Trophoblast cell (in vitro differentiated cells and primary cell): Measurements from ENCODE around the gene SERTAD3.

Source experiments
- DNase-seq, 2 donors: peaks; one replicate each; pipeline ENCODE4 v3.0.0-alpha.2; 2016
- H2AFZ ChIP-seq: 2 replicates; pipeline ENCODE4 v1.6.1; 2013; ENCODE audit warnings: low read length, moderate library complexity, mild to moderate bottlenecking; ENCODE audit not compliant: insufficient read depth, poor library complexity
- H2AK5ac ChIP-seq: 2 replicates; pipeline ENCODE4 v1.6.1; 2013; ENCODE audit warnings: mild to moderate bottlenecking, low read length
- H2BK120ac ChIP-seq: 2 replicates; pipeline ENCODE4 v1.6.1; 2013; ENCODE audit warnings: low read length, mild to moderate bottlenecking, moderate library complexity; ENCODE audit not compliant: insufficient read depth, poor library complexity
- H2BK12ac ChIP-seq: 2 replicates; pipeline ENCODE4 v1.6.1; 2013; ENCODE audit warnings: mild to moderate bottlenecking, low read length, moderate library complexity
- H2BK5ac ChIP-seq: 2 replicates; pipeline ENCODE4 v1.6.1; 2013; ENCODE audit warnings: low read length, low read depth, moderate library complexity, mild to moderate bottlenecking; ENCODE audit not compliant: poor library complexity
- H3K14ac ChIP-seq: 2 replicates; pipeline ENCODE4 v1.6.1; 2013; ENCODE audit warnings: mild to moderate bottlenecking, low read length
- H3K18ac ChIP-seq: 2 replicates; pipeline ENCODE4 v1.6.1; 2013; ENCODE audit warnings: mild to moderate bottlenecking, low read length
- H3K23ac ChIP-seq: 2 replicates; pipeline ENCODE4 v1.6.1; 2013; ENCODE audit warnings: low read length
- H3K27ac ChIP-seq: 2 replicates; pipeline ENCODE4 v1.5.1; 2013; ENCODE audit warnings: low read depth, mild to moderate bottlenecking, inconsistent platforms, low read length, moderate library complexity
- H3K27me3 ChIP-seq: 2 replicates; pipeline ENCODE4 v1.6.1; 2013; ENCODE audit warnings: inconsistent platforms, mild to moderate bottlenecking, low read length, moderate library complexity; ENCODE audit not compliant: insufficient read depth
- H3K36me3 ChIP-seq, 2 experiments: 1 replicate in 1 of 2; 2 replicates in 1 of 2; pipeline ENCODE4 v1.6.1; 2013; ENCODE audit warnings: low read length in 2 of 2, mild to moderate bottlenecking in 2 of 2, moderate library complexity in 1 of 2; ENCODE audit not compliant: insufficient read depth in 2 of 2, control insufficient read depth in 1 of 2
- H3K4ac ChIP-seq: 2 replicates; pipeline ENCODE4 v1.6.1; 2013; ENCODE audit warnings: low read depth, mild to moderate bottlenecking, low read length, moderate library complexity
- H3K4me1 ChIP-seq, 2 experiments: 1 replicate in 1 of 2; 2 replicates in 1 of 2; pipeline ENCODE4 v1.6.1; 2013; ENCODE audit warnings: low read length in 2 of 2, mild to moderate bottlenecking in 2 of 2, moderate library complexity in 1 of 2; ENCODE audit not compliant: insufficient read depth in 2 of 2, control insufficient read depth in 1 of 2
- H3K4me2 ChIP-seq: 2 replicates; pipeline ENCODE4 v1.6.1; 2013; ENCODE audit warnings: inconsistent platforms, mild to moderate bottlenecking, low read length, moderate library complexity
- H3K4me3 ChIP-seq: 2 replicates; pipeline ENCODE4 v1.5.1; 2013; ENCODE audit warnings: mild to moderate bottlenecking, low read depth, low read length, inconsistent platforms
- H3K79me1 ChIP-seq: one replicate; pipeline ENCODE4 v1.6.1; 2013; ENCODE audit warnings: low read length
- H3K79me2 ChIP-seq: 2 replicates; pipeline ENCODE4 v1.6.1; 2013; ENCODE audit warnings: low read length, mild to moderate bottlenecking; ENCODE audit not compliant: control insufficient read depth, insufficient read depth, poor library complexity
- H3K9ac ChIP-seq: 2 replicates; pipeline ENCODE4 v1.6.1; 2013; ENCODE audit warnings: mild to moderate bottlenecking, low read length
- H3K9me3 ChIP-seq: 2 replicates; pipeline ENCODE4 v1.6.1; 2013; ENCODE audit warnings: low read depth, mild to moderate bottlenecking, control low read depth, inconsistent platforms, low read length; ENCODE audit not compliant: insufficient read depth
- H4K12ac ChIP-seq: 2 replicates; pipeline ENCODE4 v1.6.1; 2013; ENCODE audit warnings: low read depth, mild to moderate bottlenecking, low read length, moderate library complexity
- H4K8ac ChIP-seq: 2 replicates; pipeline ENCODE4 v1.6.1; 2013; ENCODE audit warnings: low read depth, mild to moderate bottlenecking, low read length, moderate library complexity
- H4K91ac ChIP-seq: one replicate; pipeline ENCODE4 v1.6.1; 2013; ENCODE audit warnings: low read depth, mild to moderate bottlenecking, low read length, moderate library complexity
- WGBS: extraction: QIAGEN DNeasy Blood & Tissue Kit; methylation state at CpG from one replicate; pipeline ENCODE4 v1.1.7; 2013; ENCODE audit warnings: missing lambda C conversion rate; ENCODE audit not compliant: insufficient read length, insufficient coverage; ENCODE audit errors: extremely low coverage; 5-methylcytosine and 5-hydroxymethylcytosine counted together

SERTAD3 gene

GRCh38 chr19:40423938-40424337 is 20.2 kb downstream of the SERTAD3 start:
- Histone ChIP-seq H3K14ac (no peak overlapping the region), H3K9me3 (no peaks in the 10 kb centered on the region), H2BK12ac (no peak overlapping the region), H4K91ac (no peak overlapping the region), H2BK5ac (no peak overlapping the region), H2BK120ac (no peak overlapping the region), H3K4me2 (no peak overlapping the region), H3K9ac (no peak overlapping the region), H3K36me3 (peaks cover 10% of the 10 kb centered on the region in 2 experiments), H3K79me2 (peaks cover 15% of the 10 kb centered on the region), H4K8ac (no peak overlapping the region), H3K27me3 (no peaks in the 10 kb centered on the region), H3K79me1 (peaks cover 19% of the 10 kb centered on the region), H3K4me1 (peaks cover 5 to 10% of the 10 kb centered on the region in 2 experiments), H3K23ac (no peak overlapping the region), H2AK5ac (no peak overlapping the region), H3K4ac (peak overlapping the region; percentile 59), H4K12ac (no peak overlapping the region), H2AFZ (no peak overlapping the region), H3K4me3 (no peak overlapping the region), H3K27ac (no peak overlapping the region), H3K18ac (no peak overlapping the region)
- WGBS = no CpG with 5 or more reads among the region's 6 CpGs
- DNase-seq = no peak

- Histone ChIP-seq H2BK12ac (no peak overlapping the region), H2AK5ac (no peak overlapping the region), H2BK120ac (no peak overlapping the region), H2AFZ (no peak overlapping the region), H2BK5ac (no peak overlapping the region), H3K18ac (peak overlapping the region; percentile 5), H3K79me2 (peaks cover 15% of the 10 kb centered on the region), H4K91ac (no peak overlapping the region), H3K79me1 (peaks cover 19% of the 10 kb centered on the region), H3K4me2 (no peak overlapping the region), H3K4ac (peak overlapping the region; percentile 24), H4K12ac (no peak overlapping the region), H4K8ac (no peak overlapping the region), H3K4me3 (no peak overlapping the region), H3K4me1 (peaks cover 5 to 10% of the 10 kb centered on the region in 2 experiments), H3K9me3 (no peaks in the 10 kb centered on the region), H3K14ac (no peak overlapping the region), H3K27me3 (no peaks in the 10 kb centered on the region), H3K36me3 (peaks cover 10% of the 10 kb centered on the region in 2 experiments), H3K9ac (no peak overlapping the region), H3K23ac (no peak overlapping the region), H3K27ac (no peak overlapping the region)
- WGBS = no CpG with 5 or more reads among the region's 31 CpGs
- DNase-seq = no peak
Observed at GRCh38 chr19:40422748-40423566, 21.2 kb downstream of the SERTAD3 start.

- Histone ChIP-seq H3K4me2 (no peak overlapping the region), H2AFZ (no peak overlapping the region), H3K27ac (peak overlapping the region; percentile 97), H2AK5ac (no peak overlapping the region), H3K9me3 (no peaks in the 10 kb centered on the region), H3K4me1 (peaks cover 5 to 11% of the 10 kb centered on the region in 2 experiments), H3K18ac (no peak overlapping the region), H3K23ac (no peak overlapping the region), H3K79me1 (peaks cover 22% of the 10 kb centered on the region), H4K12ac (no peak overlapping the region), H3K4me3 (no peak overlapping the region), H3K9ac (no peak overlapping the region), H3K27me3 (no peaks in the 10 kb centered on the region), H3K79me2 (peaks cover 15% of the 10 kb centered on the region), H3K36me3 (peaks cover 10% of the 10 kb centered on the region in 2 experiments), H2BK5ac (no peak overlapping the region), H2BK12ac (no peak overlapping the region), H4K91ac (no peak overlapping the region), H3K14ac (no peak overlapping the region), H3K4ac (peak overlapping the region; percentile 3), H4K8ac (no peak overlapping the region), H2BK120ac (no peak overlapping the region)
- DNase-seq = no peak
- no CpG with 5 or more reads among the region's 16 CpGs for WGBS
Observed at GRCh38 chr19:40421993-40422747, 22.0 kb downstream of the SERTAD3 start.

- Histone ChIP-seq H2BK120ac (peak overlapping the region; percentile 96), H3K23ac (no peak overlapping the region), H3K18ac (peak overlapping the region; percentile 89), H2AFZ (peak overlapping the region; percentile 77), H4K91ac (peak overlapping the region; percentile 96), H3K79me1 (peaks cover 23% of the 10 kb centered on the region), H2AK5ac (no peak overlapping the region), H3K14ac (peak overlapping the region; percentile 72), H2BK5ac (peak overlapping the region; percentile 85), H3K4me1 (peaks cover 10 to 13% of the 10 kb centered on the region in 2 experiments), H3K4me3 (peak overlapping the region; percentile 72), H3K4ac (peak overlapping the region; percentile 92), H4K8ac (peak overlapping the region; percentile 89), H3K36me3 (peaks cover 10% of the 10 kb centered on the region in 2 experiments), H3K27me3 (no peaks in the 10 kb centered on the region), H2BK12ac (no peak overlapping the region), H3K79me2 (peaks cover 15% of the 10 kb centered on the region), H4K12ac (peak overlapping the region; percentile 64), H3K4me2 (peak overlapping the region; percentile 67), H3K27ac (peak overlapping the region; percentile 97), H3K9me3 (no peaks in the 10 kb centered on the region), H3K9ac (peak overlapping the region; percentile 78)
- WGBS = no CpG with 5 or more reads among the region's 56 CpGs
- DNase-seq = peak; percentile 97
Observed at GRCh38 chr19:40420766-40421765, 23.1 kb downstream of the SERTAD3 start.
